ENCODE measurements around the gene SPRING1. TPM values are rescaled to one million over a fixed set of nuclear protein-coding genes. Genes with fewer than 3 reads are reported as not detected.
"Not testable (repeated sequence)": the region's sequence is repeated elsewhere in the genome, so short reads cannot be mapped to it uniquely, and the experiment has no call there.

SPRING1 gene
- total RNA-seq, 1 experiment from 2014 or later = 25.4 TPM

GRCh38 chr12:116759783-116760621, 22.1 kb upstream of the SPRING1 start:
- Histone ChIP-seq H3K36me3 (no peaks in the 10 kb centered on the region), H3K4me1 (replicated peaks) (no peaks in the 10 kb centered on the region), H3K9me3 (replicated peaks) (no peaks in the 10 kb centered on the region), H3K27me3 (replicated peaks) (no peaks in the 10 kb centered on the region), H3K4me3 (no peak overlapping the region), H3K27ac (no peak overlapping the region)
- no peak for DNase-seq (ENCODE audit: low read depth in 1 of 2, low spot score in 2 of 2)

- H3K9me3 ChIP-seq (replicated peaks); H3K27me3 ChIP-seq (replicated peaks); H3K4me3 ChIP-seq; H3K27ac ChIP-seq; H3K4me1 ChIP-seq (replicated peaks); DNase-seq (ENCODE audit: low read depth in 1 of 2, low spot score in 2 of 2); H3K36me3 ChIP-seq: not testable (repeated sequence)
Observed at GRCh38 chr12:116754783-116755182, 16.9 kb upstream of the SPRING1 start.

- H3K36me3 ChIP-seq; H3K4me3 ChIP-seq; DNase-seq (ENCODE audit: low read depth in 1 of 2, low spot score in 2 of 2); H3K27me3 ChIP-seq (replicated peaks); H3K9me3 ChIP-seq (replicated peaks); H3K27ac ChIP-seq; H3K4me1 ChIP-seq (replicated peaks): not testable (repeated sequence)
Observed at GRCh38 chr12:116754097-116754496, 16.2 kb upstream of the SPRING1 start.

- no peaks in the 10 kb centered on the region for H3K4me1 ChIP-seq (replicated peaks)
- H3K36me3 ChIP-seq = no peaks in the 10 kb centered on the region
- no peak overlapping the region for H3K4me3 ChIP-seq
- DNase-seq (ENCODE audit: low read depth in 1 of 2, low spot score in 2 of 2) = no peak
- no peaks in the 10 kb centered on the region for H3K27me3 ChIP-seq (replicated peaks)
- no peak overlapping the region for H3K27ac ChIP-seq
- H3K9me3 ChIP-seq (replicated peaks) = no peaks in the 10 kb centered on the region
Observed at GRCh38 chr12:116750298-116750697, 12.4 kb upstream of the SPRING1 start.

GRCh38 chr12:116749884-116750283, 12.0 kb upstream of the SPRING1 start:
- no peaks in the 10 kb centered on the region for H3K36me3 ChIP-seq
- H3K4me3 ChIP-seq = no peak overlapping the region
- no peak for DNase-seq (ENCODE audit: low read depth in 1 of 2, low spot score in 2 of 2)
- H3K4me1 ChIP-seq (replicated peaks) = no peaks in the 10 kb centered on the region
- H3K9me3 ChIP-seq (replicated peaks) = no peaks in the 10 kb centered on the region
- no peaks in the 10 kb centered on the region for H3K27me3 ChIP-seq (replicated peaks)
- no peak overlapping the region for H3K27ac ChIP-seq

- Histone ChIP-seq H3K27ac (no peak overlapping the region), H3K27me3 (replicated peaks) (no peaks in the 10 kb centered on the region), H3K4me3 (no peak overlapping the region), H3K36me3 (no peaks in the 10 kb centered on the region), H3K4me1 (replicated peaks) (no peaks in the 10 kb centered on the region), H3K9me3 (replicated peaks) (no peaks in the 10 kb centered on the region)
- DNase-seq (ENCODE audit: low read depth in 1 of 2, low spot score in 2 of 2) = no peak
Observed at GRCh38 chr12:116745554-116745953, 7.7 kb upstream of the SPRING1 start.

GRCh38 chr12:116744766-116745165, 6.9 kb upstream of the SPRING1 start:
- no peak overlapping the region for H3K27ac ChIP-seq
- no peak for DNase-seq (ENCODE audit: low read depth in 1 of 2, low spot score in 2 of 2)
- H3K4me1 ChIP-seq (replicated peaks) = no peaks in the 10 kb centered on the region
- no peaks in the 10 kb centered on the region for H3K36me3 ChIP-seq
- no peaks in the 10 kb centered on the region for H3K27me3 ChIP-seq (replicated peaks)
- H3K4me3 ChIP-seq = no peak overlapping the region
- no peaks in the 10 kb centered on the region for H3K9me3 ChIP-seq (replicated peaks)

- not testable (repeated sequence) for H3K4me3 ChIP-seq; H3K4me1 ChIP-seq (replicated peaks); H3K9me3 ChIP-seq (replicated peaks); DNase-seq (ENCODE audit: low read depth in 1 of 2, low spot score in 2 of 2); H3K27me3 ChIP-seq (replicated peaks); H3K36me3 ChIP-seq; H3K27ac ChIP-seq
Observed at GRCh38 chr12:116742787-116743186, 4.9 kb upstream of the SPRING1 start.

- Histone ChIP-seq H3K9me3 (replicated peaks) (no peaks in the 10 kb centered on the region), H3K27ac (no peak overlapping the region), H3K4me1 (replicated peaks) (peaks cover 10% of the 10 kb centered on the region), H3K36me3 (peaks cover 8% of the 10 kb centered on the region), H3K27me3 (replicated peaks) (no peaks in the 10 kb centered on the region), H3K4me3 (no peak overlapping the region)
- DNase-seq (ENCODE audit: low read depth in 1 of 2, low spot score in 2 of 2) = no peak
Observed at GRCh38 chr12:116739381-116739887, 1.6 kb upstream of the SPRING1 start.

GRCh38 chr12:116736962-116737773, 701 bp downstream of the SPRING1 start:
- Histone ChIP-seq H3K36me3 (peaks cover 22% of the 10 kb centered on the region), H3K27ac (no peak overlapping the region), H3K9me3 (replicated peaks) (no peaks in the 10 kb centered on the region), H3K4me1 (replicated peaks) (peaks cover 10% of the 10 kb centered on the region), H3K27me3 (replicated peaks) (no peaks in the 10 kb centered on the region), H3K4me3 (peak overlapping the region; percentile 91)
- peak in 1 of 2 experiments; percentile 4 for DNase-seq (ENCODE audit: low read depth in 1 of 2, low spot score in 2 of 2)

- Histone ChIP-seq H3K4me3 (no peak overlapping the region), H3K4me1 (replicated peaks) (peaks cover 10% of the 10 kb centered on the region), H3K36me3 (peaks cover 22% of the 10 kb centered on the region), H3K27ac (no peak overlapping the region), H3K9me3 (replicated peaks) (no peaks in the 10 kb centered on the region), H3K27me3 (replicated peaks) (no peaks in the 10 kb centered on the region)
- no peak for DNase-seq (ENCODE audit: low read depth in 1 of 2, low spot score in 2 of 2)
Observed at GRCh38 chr12:116735951-116736599, 1.8 kb downstream of the SPRING1 start.

- H3K27ac ChIP-seq = no peak overlapping the region
- no peaks in the 10 kb centered on the region for H3K27me3 ChIP-seq (replicated peaks)
- no peaks in the 10 kb centered on the region for H3K9me3 ChIP-seq (replicated peaks)
- peaks cover 10% of the 10 kb centered on the region for H3K4me1 ChIP-seq (replicated peaks)
- H3K4me3 ChIP-seq = no peak overlapping the region
- DNase-seq (ENCODE audit: low read depth in 1 of 2, low spot score in 2 of 2) = no peak
- H3K36me3 ChIP-seq = peaks cover 22% of the 10 kb centered on the region
Observed at GRCh38 chr12:116735084-116735483, 2.8 kb downstream of the SPRING1 start.

- peaks cover 10% of the 10 kb centered on the region for H3K4me1 ChIP-seq (replicated peaks)
- H3K9me3 ChIP-seq (replicated peaks) = no peaks in the 10 kb centered on the region
- H3K27me3 ChIP-seq (replicated peaks) = no peaks in the 10 kb centered on the region
- DNase-seq (ENCODE audit: low read depth in 1 of 2, low spot score in 2 of 2) = no peak
- H3K27ac ChIP-seq = no peak overlapping the region
- H3K4me3 ChIP-seq = no peak overlapping the region
- H3K36me3 ChIP-seq = peaks cover 22% of the 10 kb centered on the region
Observed at GRCh38 chr12:116734156-116734768, 3.6 kb downstream of the SPRING1 start.

All from SJSA1 (cell line).